Measurements from ENCODE around the gene MRE11. TPM values are rescaled to one million over a fixed set of nuclear protein-coding genes. Genes with fewer than 3 reads are reported as not detected.
A peak's percentile ranks its signal among the peaks of the same experiment; 100 is the strongest.

The MRE11 gene
- total RNA-seq, 4 donors from 2014 or later: 18.4 to 25.0 (median 22.8) TPM

- no peaks in the 10 kb centered on the region for H3K27me3 ChIP-seq
- no peaks in the 10 kb centered on the region for H3K36me3 ChIP-seq
- no peaks in the 10 kb centered on the region for H3K9me3 ChIP-seq
- TF ChIP-seq POLR2A (IDR thresholded peaks at IDR 0.05) (no peak), CTCF (IDR thresholded peaks at IDR 0.05) (no peak)
- no peak overlapping the region for H3K27ac ChIP-seq
- H3K4me1 ChIP-seq: no peaks in the 10 kb centered on the region
- H3K4me3 ChIP-seq (replicated peaks in 1 of 3): no peak overlapping the region
- DNase-seq: no peak
- 95% methylated on average over 3 of the region's 3 CpGs for WGBS, 2 donors
- intact Hi-C loops (cut with DNase I): no loop called here
Observed at GRCh38 chr11:94472916-94473799, 20.5 kb downstream of the MRE11 start.

- intact Hi-C loops (cut with DNase I): no loop called here
- peaks cover 0 to 1% of the 10 kb centered on the region in 2 donors for H3K36me3 ChIP-seq
- 95 to 96% methylated on average over 2 of the region's 2 CpGs for WGBS, 2 donors
Observed at GRCh38 chr11:94469416-94469815, 24.2 kb downstream of the MRE11 start.

GRCh38 chr11:94459576-94459975 is 34.1 kb downstream of the MRE11 start:
- no peak overlapping the region for H3K4me3 ChIP-seq (replicated peaks in 1 of 3)
- no peak overlapping the region for H3K27ac ChIP-seq
- TF ChIP-seq POLR2A (IDR thresholded peaks at IDR 0.05): no peak
- TF ChIP-seq CTCF (IDR thresholded peaks at IDR 0.05): no peak
- intact Hi-C loops (cut with DNase I): no loop called here
- 92 to 97% methylated on average over 2 of the region's 2 CpGs for WGBS, 2 donors
- H3K36me3 ChIP-seq: peaks cover 0 to 10% of the 10 kb centered on the region in 2 donors
- no peak for DNase-seq
- H3K9me3 ChIP-seq: no peaks in the 10 kb centered on the region
- H3K27me3 ChIP-seq: no peaks in the 10 kb centered on the region
- no peaks in the 10 kb centered on the region for H3K4me1 ChIP-seq

More at GRCh38 chr11:94469416-94469815, 24.2 kb downstream of the MRE11 start:
- Histone ChIP-seq H3K27me3 (no peaks in the 10 kb centered on the region), H3K4me3 (replicated peaks in 1 of 3) (no peak overlapping the region), H3K4me1 (no peaks in the 10 kb centered on the region), H3K27ac (no peak overlapping the region), H3K9me3 (no peaks in the 10 kb centered on the region)
- TF ChIP-seq CTCF (IDR thresholded peaks at IDR 0.05) (no peak), POLR2A (IDR thresholded peaks at IDR 0.05) (no peak)
- no peak for DNase-seq

GRCh38 chr11:94457118-94458029 is 36.3 kb downstream of the MRE11 start:
- 79 to 87% methylated on average over 4 of the region's 4 CpGs for WGBS, 2 donors
- peaks cover 0 to 7% of the 10 kb centered on the region in 2 donors for H3K36me3 ChIP-seq

More at GRCh38 chr11:94457118-94458029, 36.3 kb downstream of the MRE11 start:
- Histone ChIP-seq H3K4me3 (replicated peaks in 1 of 3) (no peak overlapping the region), H3K27me3 (no peaks in the 10 kb centered on the region), H3K4me1 (no peaks in the 10 kb centered on the region), H3K9me3 (no peaks in the 10 kb centered on the region), H3K27ac (peak overlapping the region in 1 of 3 donors; percentile 1)
- no peak for TF ChIP-seq POLR2A (IDR thresholded peaks at IDR 0.05)
- TF ChIP-seq CTCF (IDR thresholded peaks at IDR 0.05): no peak
- no peak for DNase-seq
- intact Hi-C loops (cut with DNase I): no loop called here

All from thyroid gland (tissue), 4 donors.